ENCODE data around the gene UTS2B. TPM values are rescaled to one million over a fixed set of nuclear protein-coding genes. Genes with fewer than 3 reads are reported as not detected.
"Not testable (repeated sequence)": the region's sequence is repeated elsewhere in the genome, so short reads cannot be mapped to it uniquely, and the experiment has no call there.

The UTS2B gene
- total RNA-seq, 4 donors from 2014 or later, result 0.76 TPM; not detected in 3

GRCh38 chr3:191255156-191255555, 75.2 kb downstream of the UTS2B start:
- Histone ChIP-seq H3K4me3 (no peak overlapping the region), H3K27me3 (no peaks in the 10 kb centered on the region), H3K27ac (no peak overlapping the region), H3K9me3 (no peaks in the 10 kb centered on the region), H3K4me1 (no peaks in the 10 kb centered on the region), H3K36me3 (no peaks in the 10 kb centered on the region)
- no peak for DNase-seq
- TF ChIP-seq CTCF (IDR thresholded peaks at IDR 0.05), result no peak
- TF ChIP-seq POLR2A (IDR thresholded peaks at IDR 0.05), result no peak
- intact Hi-C loops (cut with DNase I; ENCODE audit: low total_unique reads), result no loop called here

- TF ChIP-seq POLR2A (IDR thresholded peaks at IDR 0.05) (no peak), CTCF (IDR thresholded peaks at IDR 0.05) (no peak)
- intact Hi-C loops (cut with DNase I; ENCODE audit: low total_unique reads), result no loop called here
- Histone ChIP-seq H3K4me3 (no peak overlapping the region), H3K27me3 (no peaks in the 10 kb centered on the region), H3K9me3 (no peaks in the 10 kb centered on the region), H3K36me3 (no peaks in the 10 kb centered on the region), H3K27ac (no peak overlapping the region), H3K4me1 (no peaks in the 10 kb centered on the region)
- no peak for DNase-seq
Observed at GRCh38 chr3:191254098-191254873, 76.0 kb downstream of the UTS2B start.

- Histone ChIP-seq H3K4me3 (no peak overlapping the region), H3K27me3 (no peaks in the 10 kb centered on the region), H3K36me3 (no peaks in the 10 kb centered on the region), H3K4me1 (no peaks in the 10 kb centered on the region), H3K27ac (no peak overlapping the region), H3K9me3 (no peaks in the 10 kb centered on the region)
- intact Hi-C loops (cut with DNase I; ENCODE audit: low total_unique reads), result no loop called here
- TF ChIP-seq CTCF (IDR thresholded peaks at IDR 0.05) (no peak), POLR2A (IDR thresholded peaks at IDR 0.05) (no peak)
- DNase-seq, result no peak
Observed at GRCh38 chr3:191253089-191253799, 77.1 kb downstream of the UTS2B start.

GRCh38 chr3:191246630-191247029, 83.7 kb downstream of the UTS2B start:
- Histone ChIP-seq H3K36me3 (no peaks in the 10 kb centered on the region), H3K4me1 (no peaks in the 10 kb centered on the region), H3K27me3 (no peaks in the 10 kb centered on the region), H3K9me3 (no peaks in the 10 kb centered on the region), H3K4me3 (no peak overlapping the region), H3K27ac (no peak overlapping the region)
- TF ChIP-seq CTCF (IDR thresholded peaks at IDR 0.05) (no peak), POLR2A (IDR thresholded peaks at IDR 0.05) (no peak)
- intact Hi-C loops (cut with DNase I; ENCODE audit: low total_unique reads), result no loop called here
- no peak for DNase-seq

GRCh38 chr3:191246034-191246433, 84.3 kb downstream of the UTS2B start:
- H3K4me3 ChIP-seq; H3K27ac ChIP-seq; intact Hi-C loops (cut with DNase I; ENCODE audit: low total_unique reads); H3K9me3 ChIP-seq; DNase-seq; H3K36me3 ChIP-seq; H3K4me1 ChIP-seq; H3K27me3 ChIP-seq: not testable (repeated sequence)

Measured in uterus (tissue), 4 donors.